GDM1 (cell line): ENCODE measurements around the gene PRKCE.

Experiments
- DNase-seq: peaks from one replicate; lab custom pipeline; 2025; lab: John Stamatoyannopoulos, UW

The PRKCE gene

DNA sequence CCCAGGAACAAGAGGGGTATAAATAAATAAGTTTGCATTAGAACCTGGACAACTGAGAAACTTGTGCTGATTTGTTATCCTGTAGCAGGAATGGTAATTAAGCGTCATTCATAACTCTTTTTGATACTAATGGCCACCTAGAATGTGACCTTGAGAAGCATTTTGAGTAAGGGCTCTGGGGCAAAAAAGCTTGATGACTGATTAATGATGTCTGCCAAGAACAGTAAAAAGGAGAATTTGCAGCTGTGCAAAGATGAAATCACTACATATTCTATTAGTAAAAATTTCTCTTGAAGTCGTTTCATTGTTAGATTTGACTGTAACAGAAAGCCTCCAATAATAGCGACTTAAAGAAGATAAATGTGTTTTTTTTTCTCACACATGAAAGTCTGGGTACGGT is 157.7 kb downstream of the PRKCE start:
- DNase-seq = no peak

DNA sequence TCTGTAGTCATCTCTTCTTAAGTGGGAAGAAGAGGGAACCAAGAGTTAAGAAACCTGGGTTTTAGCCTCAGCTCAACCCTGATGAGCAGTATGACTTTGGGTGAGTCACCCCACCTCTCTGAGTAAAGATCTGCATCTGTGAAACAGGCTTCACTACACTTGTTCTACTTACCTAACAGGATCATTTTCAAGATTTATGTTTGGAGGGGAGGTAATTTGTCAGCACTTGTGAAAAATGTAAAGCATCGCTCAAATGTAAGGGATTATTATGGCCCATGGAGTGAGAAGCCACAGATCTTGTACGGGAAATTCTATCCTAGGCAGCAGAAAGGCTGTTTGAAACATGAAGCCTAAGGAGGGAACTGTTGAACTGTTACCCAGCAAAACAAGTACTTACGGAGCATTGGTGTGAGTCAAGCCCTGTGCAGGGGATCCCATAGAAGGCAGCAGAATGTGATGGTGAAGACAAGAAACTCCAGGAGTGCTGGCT is 160.6 kb downstream of the PRKCE start:
- DNase-seq = no peak

DNA sequence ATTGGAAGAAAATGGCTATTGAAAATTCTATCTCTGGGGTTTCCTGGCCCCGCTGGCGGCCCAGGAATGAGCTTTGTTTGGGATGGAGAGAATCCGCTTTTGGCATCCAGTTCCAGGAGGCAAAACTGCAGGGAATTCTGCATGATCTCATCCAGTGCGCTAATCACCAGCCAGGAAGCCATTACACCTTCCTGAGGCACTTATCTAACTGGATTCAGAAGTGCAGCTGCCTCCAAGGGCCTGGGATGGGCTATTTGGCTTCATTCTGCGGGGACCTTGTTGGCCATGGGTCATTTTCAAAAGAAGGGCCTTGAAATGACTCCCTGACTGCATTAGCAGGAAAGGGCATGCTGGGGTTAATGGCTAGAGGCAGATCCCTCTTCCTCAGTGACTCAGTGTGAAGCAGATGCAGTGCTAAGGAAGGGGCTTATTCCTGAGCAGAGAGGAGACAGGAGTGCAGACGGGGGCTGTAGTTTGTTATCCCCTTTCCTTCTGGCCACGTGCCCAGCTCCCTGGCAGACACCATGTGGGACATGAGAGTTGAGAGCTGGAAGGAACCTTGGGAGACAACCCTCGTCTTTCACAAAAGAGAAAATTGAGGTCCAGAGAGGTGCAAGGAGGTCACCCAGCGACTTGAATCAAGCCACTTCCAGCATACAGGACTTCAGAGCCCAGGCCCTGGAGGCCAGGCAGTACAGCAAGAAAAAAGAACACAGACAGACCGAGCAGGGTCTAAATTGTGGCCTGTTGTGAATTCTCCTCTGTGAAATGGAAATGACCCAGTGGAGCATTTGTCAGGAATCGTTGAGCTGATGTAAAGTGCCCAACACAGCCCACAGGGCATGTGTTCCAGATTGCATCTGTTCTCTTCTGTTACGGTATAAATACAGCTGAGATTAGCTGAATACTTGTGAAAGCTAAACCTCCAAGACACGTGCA is 161.8 kb downstream of the PRKCE start:
- DNase-seq = no peak

DNA sequence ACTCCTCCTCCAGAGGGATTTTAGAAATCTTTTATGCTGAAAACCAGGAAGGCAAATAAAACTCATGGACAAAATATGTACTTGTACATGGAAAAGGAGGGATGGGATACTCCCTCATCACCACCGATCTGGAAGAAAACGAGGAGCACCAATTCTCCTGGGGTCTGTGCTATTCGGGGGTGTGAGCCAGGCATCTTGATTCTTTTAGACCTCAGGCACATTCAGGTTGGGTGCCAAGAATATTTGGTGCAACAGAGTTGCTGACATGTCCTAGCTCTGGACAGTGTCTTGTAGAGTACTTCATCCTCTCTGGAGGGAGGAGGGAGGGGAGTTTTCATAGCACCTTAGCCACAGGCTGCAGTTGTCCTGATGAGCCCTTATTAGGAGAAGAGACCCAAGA is 163.0 kb downstream of the PRKCE start:
- no peak for DNase-seq

DNA sequence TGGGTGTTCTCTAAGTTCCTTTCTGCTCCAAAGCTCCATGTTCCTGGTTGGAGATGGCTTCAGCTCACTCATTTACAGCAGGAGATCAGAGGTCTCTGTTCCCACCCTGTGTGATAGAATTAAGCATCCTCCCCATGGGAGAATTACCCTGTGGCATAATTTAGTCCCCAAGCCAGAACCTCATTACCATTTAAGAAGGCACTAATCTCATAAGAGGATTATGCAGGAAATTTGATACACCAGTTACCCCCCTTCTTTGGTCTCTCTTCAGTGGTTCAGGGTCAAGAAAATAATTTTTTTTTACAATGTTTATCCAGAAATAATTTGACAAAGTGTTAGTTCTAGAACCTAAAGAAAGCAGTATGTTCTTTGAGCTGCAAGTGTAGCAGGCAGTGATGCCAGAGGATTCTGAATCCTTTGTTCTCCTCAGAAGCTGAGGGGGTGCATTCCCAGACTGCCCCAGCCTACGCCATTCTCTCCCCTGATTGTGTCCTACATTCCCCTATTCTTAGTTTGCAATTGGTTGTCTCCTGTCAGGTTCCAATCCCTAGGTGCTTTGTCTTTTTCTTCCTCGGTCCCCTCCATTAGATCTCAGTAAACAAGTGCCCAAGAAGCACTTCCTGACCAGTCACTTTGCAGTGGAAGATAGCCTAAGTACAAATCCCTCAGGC is 163.6 kb downstream of the PRKCE start:
- no peak for DNase-seq

DNA sequence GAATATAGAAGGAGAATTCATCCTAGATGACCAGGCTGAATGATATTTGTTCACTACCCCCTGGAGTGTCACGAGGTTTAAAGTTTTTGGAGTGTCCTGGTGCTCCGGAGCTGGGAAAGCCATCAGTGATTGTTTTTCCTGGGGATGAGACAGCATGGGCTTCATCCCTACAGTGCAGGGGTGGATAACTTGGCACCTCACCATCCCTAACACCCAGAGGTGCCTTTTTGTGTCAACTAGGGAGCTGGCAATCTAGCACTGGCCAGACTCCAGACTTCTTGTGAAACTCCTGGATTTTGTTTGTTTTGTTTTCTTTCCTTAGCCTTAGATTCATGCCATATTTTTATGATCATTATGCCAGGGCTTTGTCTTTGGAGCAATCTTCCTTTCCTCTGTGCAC is 164.8 kb downstream of the PRKCE start:
- DNase-seq = no peak

DNA sequence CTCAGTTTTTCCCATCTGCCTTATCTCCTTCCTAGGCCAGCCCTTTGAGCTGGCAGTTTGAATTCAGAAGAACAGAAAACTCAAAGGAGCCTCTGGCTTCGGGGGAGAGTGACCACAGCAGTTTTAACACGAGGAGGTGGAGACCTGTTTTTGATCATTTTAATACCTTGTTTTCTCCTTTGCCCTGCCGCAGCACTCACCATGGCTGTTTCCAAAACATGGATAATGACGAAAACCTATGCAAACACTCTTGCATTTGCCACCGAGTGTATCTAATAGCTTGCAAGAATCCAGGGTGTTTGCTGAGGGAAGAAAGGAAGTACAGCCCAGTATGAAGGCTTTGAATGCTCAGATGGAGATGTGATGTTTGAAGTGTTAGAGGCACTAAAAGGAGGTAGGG is 167.1 kb downstream of the PRKCE start:
- DNase-seq = no peak

DNA sequence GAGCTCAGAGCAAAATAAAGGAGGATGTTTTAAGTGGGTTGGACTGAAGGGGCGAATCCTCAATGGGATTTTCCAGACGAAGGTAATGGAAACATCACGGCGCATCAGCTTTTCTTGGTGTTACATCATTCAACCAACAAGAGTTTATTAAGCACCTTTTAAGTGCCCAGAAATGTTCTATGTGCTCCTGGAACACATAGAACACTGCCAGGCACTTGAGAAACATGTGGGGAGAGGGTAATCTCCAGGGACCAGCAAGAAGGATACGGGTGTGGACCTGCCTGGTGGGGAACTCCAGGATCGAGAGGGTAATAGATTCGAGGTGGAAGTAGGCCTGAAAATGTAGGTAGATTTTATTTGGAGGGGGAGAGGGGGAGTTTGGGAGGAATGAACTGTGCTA is 168.6 kb downstream of the PRKCE start:
- no peak for DNase-seq

DNA sequence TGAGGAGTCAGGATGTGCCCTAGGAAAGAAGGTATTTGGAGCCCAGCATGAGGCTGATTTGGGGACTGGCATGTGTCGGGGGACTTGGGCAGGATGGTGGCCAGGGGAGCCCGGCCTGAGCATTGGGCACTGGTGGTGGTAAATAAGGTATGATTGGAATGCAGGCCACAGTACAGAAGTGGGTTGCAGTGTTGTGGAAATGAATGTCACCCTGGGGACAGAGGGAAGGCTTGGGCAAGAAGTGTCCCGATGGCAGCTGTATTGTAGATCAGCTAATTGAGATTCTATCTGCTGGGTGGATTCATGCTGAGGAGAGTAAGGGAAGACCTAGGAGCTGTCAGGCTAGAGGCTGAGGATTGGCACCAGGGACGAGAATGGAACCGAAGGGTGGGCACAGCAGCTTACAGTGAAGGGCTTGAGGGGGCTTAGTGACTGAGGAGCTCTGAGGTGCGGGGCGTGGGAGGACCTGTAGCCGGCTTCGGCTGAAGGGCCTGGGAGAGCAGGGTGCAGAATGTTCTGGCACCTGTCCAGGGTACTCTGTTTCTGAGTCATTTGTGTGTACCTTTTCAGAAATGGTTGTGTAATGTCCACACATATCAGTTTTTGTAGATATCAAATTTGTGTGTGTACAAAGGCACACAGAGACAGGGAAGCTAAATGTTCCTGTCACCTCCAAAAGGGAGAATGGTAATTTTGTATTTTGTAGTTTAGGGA is 170.2 kb downstream of the PRKCE start:
- DNase-seq = no peak

DNA sequence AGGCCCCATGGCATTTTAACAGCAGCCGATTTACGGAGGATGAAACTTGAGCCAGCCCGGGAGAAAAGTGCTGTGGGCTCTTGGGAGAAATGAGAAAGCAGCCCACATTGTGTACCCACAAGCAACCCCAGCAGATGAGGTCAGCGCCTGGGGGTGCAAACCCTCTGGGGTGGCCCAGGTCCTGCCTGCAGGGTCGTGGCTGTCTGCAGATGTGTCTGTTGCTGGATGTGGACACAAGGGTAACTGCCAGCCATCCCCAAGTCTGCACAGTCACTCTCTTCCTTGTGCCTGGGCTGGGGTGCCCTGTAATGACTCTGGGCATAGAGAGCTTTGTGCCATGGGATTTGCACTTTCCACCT is 170.8 kb downstream of the PRKCE start:
- no peak for DNase-seq

DNA sequence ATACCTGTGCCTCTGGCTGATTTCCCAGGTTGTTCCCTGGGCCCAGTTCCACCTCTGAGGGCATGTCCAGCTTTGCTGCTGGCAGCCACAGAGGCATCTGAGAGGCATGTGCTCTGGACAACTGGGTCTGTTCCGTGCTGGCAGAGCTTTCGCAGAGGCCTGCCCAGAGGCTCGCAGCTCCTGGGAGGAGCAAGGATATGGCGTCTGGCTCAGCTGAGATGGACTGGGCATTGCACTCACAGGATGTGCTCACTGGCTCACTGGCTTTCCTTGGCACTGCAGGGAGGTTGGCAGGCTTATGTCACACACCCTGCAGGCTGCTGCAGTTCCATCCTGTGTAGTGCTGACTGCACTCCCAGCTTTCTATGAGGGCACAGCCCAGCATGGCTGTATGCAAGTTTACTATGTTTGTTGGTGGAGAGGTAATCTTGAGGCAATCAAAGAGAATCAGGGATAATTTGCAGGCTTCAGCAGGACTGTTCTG is 172.3 kb downstream of the PRKCE start:
- no peak for DNase-seq

DNA sequence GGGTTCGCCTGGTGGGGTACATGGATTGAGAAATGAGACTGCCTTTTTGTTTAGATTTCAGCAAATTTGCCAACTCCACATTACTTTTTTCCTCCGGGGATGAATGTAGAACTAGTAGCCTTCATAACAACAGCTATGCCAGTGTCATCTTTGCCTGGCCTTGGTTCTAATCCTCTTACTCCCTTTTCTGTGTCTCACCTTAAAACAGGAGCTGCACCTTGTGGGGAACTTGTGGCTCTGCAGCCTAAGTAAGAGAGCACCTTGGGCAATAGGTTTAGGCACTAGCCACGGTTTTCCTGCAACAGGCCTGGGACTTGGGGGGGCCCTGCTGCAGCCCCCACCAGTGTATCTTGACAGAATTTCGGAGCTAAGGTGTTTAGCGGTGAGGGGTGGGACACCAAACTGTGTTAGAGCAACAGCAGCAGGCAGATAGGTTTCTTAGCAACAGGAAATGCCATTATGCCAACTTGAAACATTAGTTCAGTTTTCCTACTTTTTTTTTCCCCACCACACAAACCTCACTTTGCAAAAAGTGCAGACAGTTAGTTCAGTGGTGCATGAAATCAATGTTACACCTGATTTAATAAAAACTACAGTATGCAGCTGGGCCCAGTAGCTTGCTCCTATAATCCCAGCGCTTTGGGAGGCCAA is 173.7 kb downstream of the PRKCE start:
- DNase-seq = no peak

DNA sequence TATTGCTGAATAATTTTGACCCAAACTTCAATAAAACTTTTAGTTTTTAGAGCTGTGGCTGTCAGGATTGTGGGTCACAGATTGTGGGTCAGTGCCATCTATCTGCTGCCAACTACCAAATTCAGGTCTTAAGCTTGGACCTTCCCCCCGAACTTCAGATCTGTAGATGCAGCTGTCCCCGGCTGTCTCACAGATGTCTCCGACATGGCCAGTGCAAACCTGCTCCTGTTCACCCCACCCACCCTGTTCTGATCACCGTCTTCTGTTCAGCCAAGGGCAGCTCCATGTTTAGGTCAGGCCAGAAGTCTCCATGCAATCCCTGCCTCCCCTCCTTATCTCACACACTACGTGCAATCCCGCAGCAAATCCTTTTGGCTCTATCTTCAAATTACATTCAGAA is 175.0 kb downstream of the PRKCE start:
- no peak for DNase-seq

DNA sequence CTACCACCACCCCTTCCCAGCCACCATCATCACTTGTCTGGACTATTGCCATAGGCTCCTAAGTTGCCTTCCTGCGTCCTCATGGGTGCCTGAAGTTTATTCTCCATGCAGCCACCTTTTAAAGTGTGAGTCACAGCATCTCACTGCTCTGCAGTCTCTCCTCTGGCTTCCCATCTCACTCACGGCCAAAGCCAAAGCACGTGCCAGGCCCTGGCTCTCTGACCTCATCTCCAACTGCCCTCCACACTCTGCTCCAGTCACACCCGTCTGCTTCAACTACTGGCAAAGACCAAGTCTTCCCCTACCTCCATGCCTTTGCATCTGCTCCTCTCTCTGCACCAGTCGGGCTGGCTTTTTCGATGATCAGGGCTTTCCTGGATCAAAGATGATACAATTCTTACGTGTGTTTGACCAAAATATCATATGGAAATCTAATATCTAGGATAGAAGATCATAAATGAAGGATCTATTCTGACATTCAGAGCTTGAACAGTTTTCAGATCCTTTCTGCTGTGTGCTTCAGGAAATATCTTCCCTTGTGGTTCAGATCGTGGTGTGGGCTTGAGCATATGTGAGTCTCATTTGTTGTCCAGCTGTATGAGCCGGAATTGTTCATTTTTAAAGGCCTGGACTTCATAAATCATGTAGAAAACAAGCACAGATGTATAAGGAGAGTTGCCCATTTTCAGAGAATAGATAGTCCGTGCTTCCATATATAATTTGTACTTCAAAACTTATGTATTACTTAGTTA is 175.6 kb downstream of the PRKCE start:
- DNase-seq = no peak

DNA sequence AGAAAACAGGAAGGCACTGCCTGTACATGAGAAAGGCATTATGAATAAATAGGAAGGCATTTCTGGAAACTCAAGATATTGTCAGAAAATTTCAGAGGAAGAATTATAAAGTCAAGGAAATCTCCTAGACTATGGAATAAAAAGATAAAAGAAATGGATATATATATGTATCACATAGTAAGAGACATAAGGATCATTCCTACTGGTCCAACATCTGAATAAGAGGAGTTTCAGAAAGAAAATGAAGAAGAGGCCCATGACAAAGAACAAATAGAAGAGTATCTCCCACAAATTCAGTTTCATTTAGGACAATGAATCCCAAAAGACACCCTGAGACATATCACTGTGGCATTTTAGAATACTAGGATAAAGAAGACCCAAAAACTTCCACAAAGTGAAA is 178.8 kb downstream of the PRKCE start:
- DNase-seq = no peak

DNA sequence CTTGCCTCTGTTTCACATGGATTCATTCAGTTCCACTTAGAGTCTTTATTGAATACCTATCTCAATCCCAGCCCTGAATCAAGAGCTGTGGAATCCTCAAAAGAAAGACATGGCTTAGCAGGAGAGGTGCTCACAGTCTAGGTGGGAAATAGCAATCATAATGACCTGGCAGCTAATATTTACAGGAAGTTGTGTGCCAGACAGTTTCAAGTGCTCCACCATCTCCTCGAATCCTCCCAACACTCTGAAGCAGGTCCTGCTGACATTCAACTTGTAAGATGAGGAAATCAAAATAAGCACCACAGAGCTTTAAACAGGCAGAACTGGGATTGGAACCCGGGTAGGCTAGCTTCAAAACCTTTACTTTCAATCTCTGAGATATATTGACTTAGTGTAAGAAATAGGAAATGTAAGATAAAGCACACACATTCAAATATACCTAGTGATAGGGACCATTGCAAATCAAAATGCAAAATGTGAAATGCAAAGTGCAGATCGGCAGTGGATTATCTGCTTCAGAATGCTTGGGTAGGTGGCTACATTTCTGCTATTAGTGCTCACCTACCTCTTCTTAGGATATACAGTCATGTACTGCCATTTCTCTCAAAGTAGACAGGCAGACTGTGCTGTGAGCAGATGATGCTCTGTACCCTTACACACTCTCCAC is 182.0 kb downstream of the PRKCE start:
- DNase-seq = no peak

DNA sequence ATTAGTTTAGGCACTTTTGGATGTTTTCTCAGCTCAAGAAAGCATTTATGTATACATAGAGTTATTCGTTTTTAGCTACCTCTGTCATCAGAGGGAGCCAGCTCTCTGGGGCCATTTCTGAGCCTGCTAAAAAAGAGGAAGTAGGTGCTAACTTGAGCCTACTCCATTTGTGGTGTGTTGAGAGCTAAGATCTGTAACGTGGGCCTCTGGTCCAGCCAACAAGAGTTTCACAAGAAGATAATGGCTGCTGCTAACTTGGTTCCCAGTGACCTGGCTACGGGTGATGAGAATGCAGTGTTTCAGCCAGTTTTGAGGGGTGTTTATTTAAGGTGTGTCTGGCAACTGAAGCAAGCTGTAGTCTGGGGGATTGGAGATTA is 182.5 kb downstream of the PRKCE start:
- DNase-seq = peak; percentile 60

DNA sequence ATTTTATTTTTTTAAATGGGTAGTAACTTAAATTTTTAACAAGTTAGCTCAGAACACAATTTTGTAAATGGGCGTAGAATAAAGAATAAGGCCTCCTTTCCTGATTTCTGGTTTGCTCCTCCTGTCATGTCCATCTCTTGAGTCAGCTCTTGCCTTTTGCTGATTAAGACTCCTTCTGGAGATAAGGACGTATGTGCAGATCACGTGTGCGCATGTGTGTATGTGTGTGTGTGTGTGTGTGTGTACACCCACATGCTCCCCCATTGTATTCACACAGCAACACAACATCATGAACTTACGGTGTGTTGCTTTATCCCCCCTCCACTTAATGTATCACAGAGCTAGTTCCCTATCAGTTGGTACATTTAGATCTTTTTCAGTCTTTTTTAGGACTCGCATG is 182.9 kb downstream of the PRKCE start:
- DNase-seq = no peak

DNA sequence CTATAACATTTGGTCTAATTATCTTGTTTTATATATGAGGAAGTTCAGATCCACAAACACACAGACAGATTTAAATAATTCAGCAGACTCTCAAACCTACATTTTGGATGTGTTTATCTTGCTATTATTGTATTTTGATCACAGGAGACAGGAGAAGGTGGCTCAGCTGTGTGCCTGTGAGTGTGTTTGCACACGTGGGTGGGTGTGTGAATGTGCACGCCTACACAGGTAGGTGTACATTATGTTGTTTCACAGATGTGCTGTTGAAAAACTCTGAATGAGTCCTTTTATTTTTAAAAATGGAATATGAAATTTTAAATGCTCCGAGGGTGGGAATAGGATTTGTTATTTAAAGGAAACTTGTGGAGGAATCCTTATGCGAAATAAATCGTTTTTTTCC is 183.4 kb downstream of the PRKCE start:
- DNase-seq = no peak

DNA sequence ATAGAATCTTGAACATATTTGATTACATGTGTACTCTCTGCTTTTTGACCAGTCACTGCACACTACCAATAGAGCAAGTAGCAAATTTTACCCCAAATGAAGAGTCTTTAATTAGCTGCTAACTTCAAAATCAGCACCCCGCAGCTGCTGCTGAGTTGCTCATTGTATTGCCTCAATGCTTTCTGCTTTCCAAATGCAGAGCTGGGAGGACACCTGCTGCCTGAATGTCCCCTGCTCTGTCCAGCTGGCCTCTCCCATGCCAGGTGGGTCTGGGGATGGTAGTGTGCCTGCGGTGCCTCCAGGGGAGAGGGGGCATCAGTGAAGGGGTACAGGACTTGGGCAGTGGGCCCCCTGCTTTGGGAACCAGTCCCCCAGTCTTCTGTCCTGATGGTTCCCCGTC is 184.8 kb downstream of the PRKCE start:
- no peak for DNase-seq

DNA sequence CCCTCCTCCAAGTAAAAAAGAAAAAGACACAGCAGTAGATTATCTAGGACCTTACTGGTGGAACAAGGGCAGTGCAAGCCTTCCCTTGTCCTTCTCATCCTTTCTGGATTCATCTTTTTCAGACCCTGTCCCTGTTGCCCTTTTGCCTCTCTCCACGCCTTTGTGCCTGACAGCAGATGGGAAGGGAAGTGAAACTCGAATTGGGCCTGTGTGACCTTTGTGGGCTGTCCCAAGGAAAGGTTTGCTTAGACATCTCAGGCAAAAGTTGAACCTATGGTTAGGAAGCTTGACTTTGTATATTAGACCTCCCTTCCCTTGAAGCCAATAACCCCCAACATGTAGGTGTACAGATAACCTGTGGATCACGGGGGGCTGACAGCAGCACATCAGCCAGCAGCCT is 185.3 kb downstream of the PRKCE start:
- DNase-seq = no peak
